Aorta (tissue), 5 donors: ENCODE results near the gene SNTB2. TPM values are rescaled to one million over a fixed set of nuclear protein-coding genes. Genes with fewer than 3 reads are reported as not detected.

Experiments
- ATAC-seq: fragments of 200-7000 bp; cut with Tn5 transposase; one replicate; pipeline ENCODE4 v1.9.1; 2022; ENCODE audit warnings: moderate library complexity; ENCODE audit not compliant: low FRiP score
- DNase-seq, 2 donors: peaks; one replicate each; pipeline ENCODE4 v3.0.0-alpha.2; 2020
- H3K27ac ChIP-seq, 2 donors: one replicate each; pipeline ENCODE4 v1.5.1; 2013; ENCODE audit warnings: low read length in 2 of 2, mild to moderate bottlenecking in 2 of 2, moderate library complexity in 2 of 2, control low read depth in 1 of 2, inconsistent platforms in 1 of 2, low read depth in 1 of 2
- H3K27me3 ChIP-seq, 2 donors: one replicate each; pipeline ENCODE4 v1.6.1; 2013; ENCODE audit warnings: control low read depth in 1 of 2, low read length in 1 of 2, mild to moderate bottlenecking in 1 of 2, moderate library complexity in 1 of 2; ENCODE audit not compliant: insufficient read depth in 2 of 2, control insufficient read depth in 1 of 2
- H3K36me3 ChIP-seq, 2 donors: one replicate each; pipeline ENCODE4 v1.6.1; 2013; ENCODE audit warnings: control low read depth in 1 of 2, low read length in 1 of 2, mild to moderate bottlenecking in 1 of 2; ENCODE audit not compliant: insufficient read depth in 2 of 2, control insufficient read depth in 1 of 2
- H3K4me1 ChIP-seq, 2 donors: one replicate each; pipeline ENCODE4 v1.6.1; 2013; ENCODE audit warnings: low read length in 2 of 2, control low read depth in 1 of 2, mild to moderate bottlenecking in 1 of 2, moderate library complexity in 1 of 2; ENCODE audit not compliant: insufficient read depth in 2 of 2, control insufficient read depth in 1 of 2
- H3K4me3 ChIP-seq, 2 donors: one replicate each; pipeline ENCODE4 v1.5.1; 2013; ENCODE audit warnings: low read length in 2 of 2, control low read depth in 1 of 2, mild to moderate bottlenecking in 1 of 2
- H3K9me3 ChIP-seq: one replicate; pipeline ENCODE4 v1.6.1; 2013; ENCODE audit warnings: mild to moderate bottlenecking, low read length; ENCODE audit not compliant: control insufficient read depth
- WGBS, 2 donors: extraction: QIAGEN DNeasy Blood & Tissue Kit; methylation state at CpG; one replicate each; pipeline ENCODE4 v1.1.7; 2013; 5-methylcytosine and 5-hydroxymethylcytosine counted together
- intact Hi-C, 2 donors: fragments of 100-400 bp; cut with DNase I; formaldehyde crosslinking; loops; one replicate each; pipeline versions ENCODE4 v1.14.2 to v1.15.0; 2022
- polyA plus RNA-seq, 2 donors: library from polyadenylated mRNA; stranded (reverse); fragments of 200-250 nt; gene quantifications; one replicate each; pipeline ENCODE4 v1.2.3, GENCODE V29; 2013
- total RNA-seq, 2 donors: library from RNA; stranded (reverse); fragmentation: NEBNext Ultra II Directional; extraction: Animal tissue kit (Norgen Biotek cat#: 25700); gene quantifications; one replicate each; pipeline ENCODE4 v1.2.1, GENCODE V29; 2021
- donor health status: healthy with polysubstance abuse.
- donor health status: Bipolar disorder and iron deficiency.
- donor health status: DM: no; HTN: no; CAD: no.
- donor health status: DM: no; HTN: no; CAD: no.
- donor health status: DM: yes; HTN: yes; CAD: no.

SNTB2 gene
- total and polyA plus RNA-seq, 4 donors, result 6.1 to 67.1 (median 28.8) TPM

DNA sequence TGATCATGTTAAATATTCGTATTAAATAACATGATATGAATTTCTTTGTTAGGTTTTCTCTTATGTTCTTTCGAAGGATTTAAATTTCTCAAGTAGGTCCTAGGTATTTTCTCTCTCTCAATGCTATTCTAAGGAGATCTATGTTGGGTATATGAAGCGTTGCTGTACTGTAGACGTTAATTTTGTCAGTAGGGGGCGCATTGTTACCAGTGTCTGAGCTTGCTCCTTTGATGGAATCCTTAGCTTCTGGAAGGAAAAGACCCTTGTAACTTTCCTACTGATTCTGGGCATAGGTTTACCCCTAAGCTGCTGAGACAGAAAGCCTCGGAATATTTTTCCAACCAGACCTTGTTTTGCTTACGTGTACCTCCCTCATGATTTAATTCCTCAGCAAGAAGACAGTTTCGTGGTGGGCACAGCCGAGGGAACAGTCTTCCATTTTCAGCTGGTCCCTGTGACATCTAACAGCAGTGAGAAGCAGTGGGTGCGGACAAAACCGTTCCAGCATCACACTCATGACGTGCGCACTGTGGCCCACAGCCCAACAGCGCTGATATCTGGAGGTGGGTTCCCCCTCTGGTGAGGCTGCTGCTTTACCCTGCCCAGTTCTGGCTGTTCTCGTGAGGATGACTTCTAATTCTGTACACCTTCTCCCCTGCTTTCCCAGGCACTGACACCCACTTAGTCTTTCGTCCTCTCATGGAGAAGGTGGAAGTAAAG, 36.7 kb upstream of the SNTB2 start:
- DNase-seq (no peak), ATAC-seq (peak; percentile 83)
- Histone ChIP-seq H3K27ac (no peak overlapping the region), H3K4me3 (no peak overlapping the region), H3K4me1 (no peaks in the 10 kb centered on the region), H3K9me3 (no peaks in the 10 kb centered on the region), H3K27me3 (no peaks in the 10 kb centered on the region), H3K36me3 (peaks cover 0 to 5% of the 10 kb centered on the region in 2 donors)
- WGBS, 2 donors, result 43 to 48% methylated on average over 16 of the region's 16 CpGs
- intact Hi-C loops, result loop anchor here (1.0 to 2.0 kb wide), 2 partner anchors 37 to 136 kb away; partner anchors contain the start of gene SNTB2 (in 1 of the 2)

DNA sequence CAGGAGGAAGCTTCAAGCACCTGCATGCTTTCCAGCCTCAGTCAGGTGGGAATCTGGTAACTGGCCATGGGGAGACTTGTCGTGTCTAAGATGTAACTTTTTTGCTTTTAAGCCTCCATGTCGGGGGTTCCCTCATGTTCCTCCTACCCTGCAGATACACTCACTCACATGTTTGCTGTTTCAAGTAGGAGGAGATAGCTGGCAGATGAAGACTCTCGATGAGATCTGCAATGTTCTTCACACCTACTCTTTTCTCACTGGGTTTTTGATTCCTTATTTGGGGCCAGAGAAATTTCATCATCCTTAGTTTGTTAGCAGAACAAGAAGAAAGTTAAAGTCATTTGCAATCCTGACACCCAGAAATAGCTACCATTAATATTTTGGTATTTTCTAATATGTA, 29.8 kb upstream of the SNTB2 start:
- H3K27ac ChIP-seq, result no peak overlapping the region
- H3K9me3 ChIP-seq, result no peaks in the 10 kb centered on the region
- ATAC-seq (no peak), DNase-seq (no peak)
- H3K27me3 ChIP-seq, result no peaks in the 10 kb centered on the region
- 78 to 84% methylated on average over 3 of the region's 3 CpGs for WGBS, 2 donors
- peaks cover 5 to 6% of the 10 kb centered on the region in 2 donors for H3K36me3 ChIP-seq
- no peak overlapping the region for H3K4me3 ChIP-seq
- intact Hi-C loops, result no loop called here
- no peaks in the 10 kb centered on the region for H3K4me1 ChIP-seq

DNA sequence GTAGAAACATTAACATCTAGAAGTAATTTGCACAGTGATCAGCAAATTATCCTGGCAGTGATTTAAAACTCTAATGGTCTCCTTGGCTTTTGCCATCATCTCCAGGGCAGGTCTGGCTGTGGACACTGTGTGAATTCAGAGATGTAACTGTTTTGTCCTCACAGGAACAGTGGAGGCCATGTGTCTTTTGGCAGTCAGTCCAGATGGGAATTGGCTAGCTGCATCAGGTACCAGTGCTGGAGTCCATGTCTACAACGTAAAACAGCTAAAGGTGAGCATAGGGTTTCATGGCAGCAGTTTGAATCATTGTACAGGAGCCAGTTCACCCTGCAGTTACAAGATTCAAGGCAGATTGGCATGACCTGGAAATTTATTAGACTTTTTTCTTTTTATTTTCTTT, 26.8 kb upstream of the SNTB2 start:
- Histone ChIP-seq H3K4me3 (no peak overlapping the region), H3K27ac (no peak overlapping the region), H3K9me3 (no peaks in the 10 kb centered on the region), H3K36me3 (peaks cover 0 to 9% of the 10 kb centered on the region in 2 donors), H3K4me1 (no peaks in the 10 kb centered on the region), H3K27me3 (no peaks in the 10 kb centered on the region)
- no peak for ATAC-seq
- intact Hi-C loops, result no loop called here
- DNase-seq, result peak in 1 of 2 donors; percentile 54
- 86 to 91% methylated on average over 1 of the region's 1 CpG for WGBS, 2 donors

DNA sequence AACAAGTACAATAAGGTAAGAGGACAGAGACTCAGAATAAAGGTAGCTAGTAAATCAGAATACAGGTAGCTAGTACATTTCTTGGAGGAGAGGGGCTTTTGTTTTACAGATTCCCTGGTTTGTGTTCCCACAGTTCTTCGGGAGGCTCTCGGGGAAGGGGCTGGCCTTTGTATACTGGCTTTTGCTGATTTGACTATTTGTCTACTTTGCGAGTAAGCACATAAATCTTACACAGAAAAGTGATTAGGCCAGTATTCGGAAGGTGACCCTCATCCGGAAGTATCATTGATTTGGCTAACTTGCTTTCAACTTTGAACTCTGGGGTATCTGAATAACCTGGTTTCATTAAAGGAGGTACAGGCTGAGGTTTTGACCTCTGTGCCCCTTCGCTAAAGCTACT, 21.4 kb upstream of the SNTB2 start:
- Histone ChIP-seq H3K9me3 (no peaks in the 10 kb centered on the region), H3K4me3 (no peak overlapping the region), H3K27ac (no peak overlapping the region), H3K4me1 (no peaks in the 10 kb centered on the region), H3K27me3 (no peaks in the 10 kb centered on the region), H3K36me3 (peaks cover 3 to 6% of the 10 kb centered on the region in 2 donors)
- DNase-seq, result no peak
- intact Hi-C loops, result no loop called here
- WGBS, 2 donors, result 92 to 93% methylated on average over 6 of the region's 6 CpGs
- ATAC-seq, result no peak

DNA sequence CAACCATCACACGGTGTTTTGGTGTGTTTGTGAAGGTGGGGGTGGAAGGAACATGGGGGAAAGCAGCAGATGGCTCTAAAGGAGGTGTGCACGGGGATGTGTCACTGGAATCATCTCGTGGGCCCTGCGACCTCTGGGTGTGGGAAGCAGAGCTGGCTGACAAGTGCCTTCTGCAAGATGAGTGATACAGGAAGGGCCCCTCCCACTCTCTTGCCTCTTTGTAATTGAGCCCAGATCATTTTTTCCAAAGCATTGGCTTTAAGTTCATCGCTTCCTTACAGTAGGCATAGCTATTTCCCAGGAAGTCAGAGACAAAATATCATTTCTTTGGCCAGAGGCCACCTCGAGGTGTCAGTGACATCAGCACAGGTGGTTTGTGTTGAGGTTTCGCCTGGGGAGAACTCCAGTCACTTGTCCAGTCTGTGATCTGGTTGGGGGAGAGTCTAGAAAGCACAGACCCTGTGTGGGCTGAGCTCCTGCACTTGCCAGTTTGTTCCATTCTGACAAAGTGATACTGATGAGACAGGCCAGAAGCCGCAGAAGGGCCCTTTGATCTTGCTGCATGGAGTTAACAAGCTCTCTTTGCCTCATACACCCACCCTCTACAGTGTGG, 20.6 kb upstream of the SNTB2 start:
- Histone ChIP-seq H3K27ac (no peak overlapping the region), H3K4me3 (no peak overlapping the region), H3K36me3 (peaks cover 3 to 6% of the 10 kb centered on the region in 2 donors), H3K9me3 (no peaks in the 10 kb centered on the region), H3K4me1 (no peaks in the 10 kb centered on the region), H3K27me3 (no peaks in the 10 kb centered on the region)
- WGBS, 2 donors, result 78 to 79% methylated on average over 8 of the region's 8 CpGs
- intact Hi-C loops, result no loop called here
- ATAC-seq (no peak), DNase-seq (no peak)

DNA sequence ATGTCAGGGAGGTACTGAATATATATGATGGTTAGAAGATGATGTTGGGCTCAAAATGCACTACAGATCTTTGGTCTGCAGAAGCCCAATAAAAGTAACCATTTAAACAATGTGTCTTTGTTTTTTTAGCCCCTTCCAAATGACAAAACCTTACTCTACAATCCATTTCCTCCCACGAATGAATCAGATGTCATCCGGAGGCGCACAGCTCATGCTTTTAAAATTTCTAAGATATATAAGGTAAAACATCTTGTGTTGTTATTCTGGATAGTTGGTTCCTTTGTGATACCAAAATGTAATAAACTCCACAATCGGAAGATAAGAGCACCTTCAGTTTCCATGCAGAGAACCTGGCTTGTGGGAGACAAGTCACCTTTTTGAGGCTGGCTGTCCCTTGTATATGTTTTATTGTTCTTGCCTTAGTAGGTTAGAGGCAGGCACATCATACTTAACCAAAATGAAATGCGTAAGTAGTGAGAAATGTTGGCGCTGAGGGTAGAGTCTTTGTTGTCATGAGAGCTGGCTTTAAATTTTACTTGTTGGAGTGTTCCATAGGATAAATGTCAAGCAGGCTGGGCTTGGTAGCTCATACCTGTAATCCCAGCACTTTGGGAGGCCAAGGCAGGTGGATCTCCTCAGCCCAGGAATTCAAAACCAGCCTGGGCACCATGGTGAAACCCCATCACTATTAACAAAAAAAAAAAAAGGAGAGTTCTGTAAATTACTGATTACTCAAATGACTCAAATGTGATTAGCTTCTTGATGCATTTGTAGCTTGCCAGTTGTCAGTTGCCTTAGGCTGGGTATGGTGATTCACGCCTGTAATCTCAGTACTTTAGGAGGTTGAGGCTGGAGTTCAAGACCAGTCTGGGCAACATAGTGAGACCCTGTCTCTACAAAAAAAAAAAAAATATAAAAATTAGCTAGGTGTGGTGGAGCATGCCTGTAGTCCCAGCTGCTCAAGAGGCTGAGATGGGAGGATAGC, 19.7 kb upstream of the SNTB2 start:
- no peaks in the 10 kb centered on the region for H3K4me1 ChIP-seq
- H3K27me3 ChIP-seq, result no peaks in the 10 kb centered on the region
- ATAC-seq (no peak), DNase-seq (no peak)
- no peak overlapping the region for H3K27ac ChIP-seq
- intact Hi-C loops, result no loop called here
- H3K9me3 ChIP-seq, result no peaks in the 10 kb centered on the region
- 89 to 90% methylated on average over 7 of the region's 7 CpGs for WGBS, 2 donors
- H3K4me3 ChIP-seq, result no peak overlapping the region
- peaks cover 3 to 6% of the 10 kb centered on the region in 2 donors for H3K36me3 ChIP-seq

DNA sequence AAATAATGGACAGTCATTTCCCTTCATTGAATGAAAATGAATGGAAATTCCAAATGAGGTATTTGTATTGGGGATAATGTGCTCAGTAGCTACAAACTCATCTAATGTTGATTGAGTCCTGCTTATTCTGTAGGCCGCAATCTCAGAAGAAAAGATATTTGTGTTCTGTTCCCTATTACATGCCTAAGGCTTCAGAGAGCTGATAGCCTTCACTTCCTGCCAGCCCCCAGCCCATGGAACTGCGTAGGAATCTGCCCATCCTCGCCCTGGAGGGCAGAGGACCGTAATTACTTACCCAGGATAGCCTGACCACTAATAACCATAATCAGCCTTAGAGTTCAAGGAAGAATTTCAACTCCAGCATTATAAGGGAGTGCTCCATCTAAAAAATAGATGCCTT, 17.9 kb upstream of the SNTB2 start:
- peaks cover 0 to 3% of the 10 kb centered on the region in 2 donors for H3K4me1 ChIP-seq
- intact Hi-C loops, result no loop called here
- DNase-seq (no peak), ATAC-seq (no peak)
- no peaks in the 10 kb centered on the region for H3K9me3 ChIP-seq
- no peaks in the 10 kb centered on the region for H3K27me3 ChIP-seq
- 97 to 98% methylated on average over 4 of the region's 4 CpGs for WGBS, 2 donors
- peak overlapping the region in 1 of 2 donors; percentile 31 for H3K27ac ChIP-seq
- no peak overlapping the region for H3K4me3 ChIP-seq
- H3K36me3 ChIP-seq, result peaks cover 0 to 6% of the 10 kb centered on the region in 2 donors

DNA sequence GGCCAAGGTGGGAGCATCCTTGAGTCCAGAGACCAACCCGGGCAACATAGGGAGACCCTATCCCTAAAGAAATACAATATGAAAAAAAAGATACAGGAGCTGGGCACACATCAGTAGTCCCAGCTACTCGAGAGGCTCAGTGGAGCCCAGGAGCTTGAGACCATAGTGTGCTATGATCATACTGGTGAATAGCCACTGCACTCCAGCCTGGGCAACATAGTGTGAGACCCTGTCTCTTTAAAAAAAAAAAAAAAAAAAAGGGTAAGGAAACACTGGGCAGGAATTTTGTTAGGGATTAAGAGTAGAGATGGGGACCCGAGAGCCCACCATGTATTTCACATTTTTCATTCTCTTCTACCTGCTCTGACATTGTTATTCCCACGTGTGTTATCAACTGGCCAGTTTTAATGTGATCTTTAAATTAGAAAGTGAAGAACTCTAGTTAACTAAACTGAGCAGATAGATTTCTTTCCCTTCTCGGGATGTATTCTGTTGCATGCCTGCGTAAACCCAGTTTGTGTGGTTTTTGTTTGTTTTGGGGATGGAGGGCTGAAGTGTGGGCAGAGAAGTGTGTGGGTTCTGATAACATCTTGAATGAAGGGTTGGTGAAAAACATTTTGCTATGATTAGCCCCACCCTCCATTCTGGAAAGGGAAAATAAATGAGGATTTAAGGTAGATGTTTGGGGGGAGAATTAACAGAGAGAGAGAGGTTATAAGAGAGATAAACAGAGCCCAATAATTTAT, 17.2 kb upstream of the SNTB2 start:
- no peaks in the 10 kb centered on the region for H3K27me3 ChIP-seq
- H3K9me3 ChIP-seq, result no peaks in the 10 kb centered on the region
- intact Hi-C loops, result loop anchor here in 1 of 2 donors (5.0 kb wide), 1 partner anchor 108 kb away; no protein-coding TSS in a partner anchor
- H3K4me1 ChIP-seq, result peaks cover 0 to 3% of the 10 kb centered on the region in 2 donors
- WGBS, 2 donors, result 43 to 44% methylated on average over 6 of the region's 6 CpGs
- DNase-seq (no peak), ATAC-seq (no peak)
- no peak overlapping the region for H3K4me3 ChIP-seq
- H3K36me3 ChIP-seq, result peaks cover 0 to 6% of the 10 kb centered on the region in 2 donors
- peak overlapping the region in 1 of 2 donors; percentile 80 for H3K27ac ChIP-seq
